ENCODE data around the gene GPR21. TPM values are rescaled to one million over a fixed set of nuclear protein-coding genes. Genes with fewer than 3 reads are reported as not detected.

GPR21 gene
- total and polyA plus RNA-seq, 2 experiments from 2014 or later, result 0.90 TPM; not detected in 1

DNA sequence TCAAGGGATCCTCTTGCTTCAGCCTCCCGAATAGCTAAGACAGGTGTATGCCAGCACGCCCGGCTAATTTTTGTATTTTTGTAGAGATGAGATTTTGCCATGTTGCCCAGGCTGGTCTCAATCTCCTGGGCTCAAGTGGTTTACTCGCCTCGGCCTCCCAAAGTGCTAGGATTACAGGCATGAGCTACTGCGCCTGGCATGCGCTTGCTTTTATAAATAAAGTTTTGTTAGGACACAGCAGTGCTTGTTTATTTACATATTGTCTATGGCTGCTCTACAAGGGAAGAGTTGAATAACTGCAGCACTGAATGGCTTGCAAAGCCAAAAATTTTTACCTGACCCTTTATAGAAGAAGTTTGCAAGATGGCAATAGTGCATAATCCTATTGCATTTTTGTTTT, 27.7 kb downstream of the GPR21 start (continued):
- TF ChIP-seq, protein P1, sequence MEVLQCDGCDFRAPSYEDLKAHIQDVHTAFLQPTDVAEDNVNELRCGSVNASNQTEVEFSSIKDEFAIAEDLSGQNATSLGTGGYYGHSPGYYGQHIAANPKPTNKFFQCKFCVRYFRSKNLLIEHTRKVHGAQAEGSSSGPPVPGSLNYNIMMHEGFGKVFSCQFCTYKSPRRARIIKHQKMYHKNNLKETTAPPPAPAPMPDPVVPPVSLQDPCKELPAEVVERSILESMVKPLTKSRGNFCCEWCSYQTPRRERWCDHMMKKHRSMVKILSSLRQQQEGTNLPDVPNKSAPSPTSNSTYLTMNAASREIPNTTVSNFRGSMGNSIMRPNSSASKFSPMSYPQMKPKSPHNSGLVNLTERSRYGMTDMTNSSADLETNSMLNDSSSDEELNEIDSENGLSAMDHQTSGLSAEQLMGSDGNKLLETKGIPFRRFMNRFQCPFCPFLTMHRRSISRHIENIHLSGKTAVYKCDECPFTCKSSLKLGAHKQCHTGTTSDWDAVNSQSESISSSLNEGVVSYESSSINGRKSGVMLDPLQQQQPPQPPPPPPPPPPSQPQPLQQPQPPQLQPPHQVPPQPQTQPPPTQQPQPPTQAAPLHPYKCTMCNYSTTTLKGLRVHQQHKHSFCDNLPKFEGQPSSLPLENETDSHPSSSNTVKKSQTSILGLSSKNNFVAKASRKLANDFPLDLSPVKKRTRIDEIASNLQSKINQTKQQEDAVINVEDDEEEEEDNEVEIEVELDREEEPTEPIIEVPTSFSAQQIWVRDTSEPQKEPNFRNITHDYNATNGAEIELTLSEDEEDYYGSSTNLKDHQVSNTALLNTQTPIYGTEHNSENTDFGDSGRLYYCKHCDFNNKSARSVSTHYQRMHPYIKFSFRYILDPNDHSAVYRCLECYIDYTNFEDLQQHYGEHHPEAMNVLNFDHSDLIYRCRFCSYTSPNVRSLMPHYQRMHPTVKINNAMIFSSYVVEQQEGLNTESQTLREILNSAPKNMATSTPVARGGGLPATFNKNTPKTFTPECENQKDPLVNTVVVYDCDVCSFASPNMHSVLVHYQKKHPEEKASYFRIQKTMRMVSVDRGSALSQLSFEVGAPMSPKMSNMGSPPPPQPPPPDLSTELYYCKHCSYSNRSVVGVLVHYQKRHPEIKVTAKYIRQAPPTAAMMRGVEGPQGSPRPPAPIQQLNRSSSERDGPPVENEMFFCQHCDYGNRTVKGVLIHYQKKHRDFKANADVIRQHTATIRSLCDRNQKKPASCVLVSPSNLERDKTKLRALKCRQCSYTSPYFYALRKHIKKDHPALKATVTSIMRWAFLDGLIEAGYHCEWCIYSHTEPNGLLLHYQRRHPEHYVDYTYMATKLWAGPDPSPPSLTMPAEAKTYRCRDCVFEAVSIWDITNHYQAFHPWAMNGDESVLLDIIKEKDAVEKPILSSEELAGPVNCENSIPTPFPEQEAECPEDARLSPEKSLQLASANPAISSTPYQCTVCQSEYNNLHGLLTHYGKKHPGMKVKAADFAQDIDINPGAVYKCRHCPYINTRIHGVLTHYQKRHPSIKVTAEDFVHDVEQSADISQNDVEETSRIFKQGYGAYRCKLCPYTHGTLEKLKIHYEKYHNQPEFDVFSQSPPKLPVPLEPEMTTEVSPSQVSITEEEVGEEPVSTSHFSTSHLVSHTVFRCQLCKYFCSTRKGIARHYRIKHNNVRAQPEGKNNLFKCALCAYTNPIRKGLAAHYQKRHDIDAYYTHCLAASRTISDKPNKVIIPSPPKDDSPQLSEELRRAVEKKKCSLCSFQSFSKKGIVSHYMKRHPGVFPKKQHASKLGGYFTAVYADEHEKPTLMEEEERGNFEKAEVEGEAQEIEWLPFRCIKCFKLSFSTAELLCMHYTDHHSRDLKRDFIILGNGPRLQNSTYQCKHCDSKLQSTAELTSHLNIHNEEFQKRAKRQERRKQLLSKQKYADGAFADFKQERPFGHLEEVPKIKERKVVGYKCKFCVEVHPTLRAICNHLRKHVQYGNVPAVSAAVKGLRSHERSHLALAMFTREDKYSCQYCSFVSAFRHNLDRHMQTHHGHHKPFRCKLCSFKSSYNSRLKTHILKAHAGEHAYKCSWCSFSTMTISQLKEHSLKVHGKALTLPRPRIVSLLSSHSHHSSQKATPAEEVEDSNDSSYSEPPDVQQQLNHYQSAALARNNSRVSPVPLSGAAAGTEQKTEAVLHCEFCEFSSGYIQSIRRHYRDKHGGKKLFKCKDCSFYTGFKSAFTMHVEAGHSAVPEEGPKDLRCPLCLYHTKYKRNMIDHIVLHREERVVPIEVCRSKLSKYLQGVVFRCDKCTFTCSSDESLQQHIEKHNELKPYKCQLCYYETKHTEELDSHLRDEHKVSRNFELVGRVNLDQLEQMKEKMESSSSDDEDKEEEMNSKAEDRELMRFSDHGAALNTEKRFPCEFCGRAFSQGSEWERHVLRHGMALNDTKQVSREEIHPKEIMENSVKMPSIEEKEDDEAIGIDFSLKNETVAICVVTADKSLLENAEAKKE (CRISPR knock-in tag; IDR thresholded peaks at IDR 0.05), result no peak
- TF ChIP-seq, protein P2, sequence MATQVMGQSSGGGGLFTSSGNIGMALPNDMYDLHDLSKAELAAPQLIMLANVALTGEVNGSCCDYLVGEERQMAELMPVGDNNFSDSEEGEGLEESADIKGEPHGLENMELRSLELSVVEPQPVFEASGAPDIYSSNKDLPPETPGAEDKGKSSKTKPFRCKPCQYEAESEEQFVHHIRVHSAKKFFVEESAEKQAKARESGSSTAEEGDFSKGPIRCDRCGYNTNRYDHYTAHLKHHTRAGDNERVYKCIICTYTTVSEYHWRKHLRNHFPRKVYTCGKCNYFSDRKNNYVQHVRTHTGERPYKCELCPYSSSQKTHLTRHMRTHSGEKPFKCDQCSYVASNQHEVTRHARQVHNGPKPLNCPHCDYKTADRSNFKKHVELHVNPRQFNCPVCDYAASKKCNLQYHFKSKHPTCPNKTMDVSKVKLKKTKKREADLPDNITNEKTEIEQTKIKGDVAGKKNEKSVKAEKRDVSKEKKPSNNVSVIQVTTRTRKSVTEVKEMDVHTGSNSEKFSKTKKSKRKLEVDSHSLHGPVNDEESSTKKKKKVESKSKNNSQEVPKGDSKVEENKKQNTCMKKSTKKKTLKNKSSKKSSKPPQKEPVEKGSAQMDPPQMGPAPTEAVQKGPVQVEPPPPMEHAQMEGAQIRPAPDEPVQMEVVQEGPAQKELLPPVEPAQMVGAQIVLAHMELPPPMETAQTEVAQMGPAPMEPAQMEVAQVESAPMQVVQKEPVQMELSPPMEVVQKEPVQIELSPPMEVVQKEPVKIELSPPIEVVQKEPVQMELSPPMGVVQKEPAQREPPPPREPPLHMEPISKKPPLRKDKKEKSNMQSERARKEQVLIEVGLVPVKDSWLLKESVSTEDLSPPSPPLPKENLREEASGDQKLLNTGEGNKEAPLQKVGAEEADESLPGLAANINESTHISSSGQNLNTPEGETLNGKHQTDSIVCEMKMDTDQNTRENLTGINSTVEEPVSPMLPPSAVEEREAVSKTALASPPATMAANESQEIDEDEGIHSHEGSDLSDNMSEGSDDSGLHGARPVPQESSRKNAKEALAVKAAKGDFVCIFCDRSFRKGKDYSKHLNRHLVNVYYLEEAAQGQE (IDR thresholded peaks at IDR 0.05; ENCODE audit: unreplicated experiment), result no peak
- no peak for TF ChIP-seq EZH2 (IDR thresholded peaks at IDR 0.05; ENCODE audit: low read depth, unreplicated experiment)
- TF ChIP-seq ZNF114 (CRISPR knock-in tag; IDR thresholded peaks at IDR 0.05), result no peak
- TF ChIP-seq STAT1 (IDR thresholded peaks at IDR 0.05; ENCODE audit: unreplicated experiment), result no peak
- TF ChIP-seq JUNB (IDR thresholded peaks at IDR 0.05; ENCODE audit: unreplicated experiment), result no peak
- no peak for TF ChIP-seq NANOG (IDR thresholded peaks at IDR 0.05; ENCODE audit: borderline replicate concordance)
